Ascending aorta (tissue), 2 donors: Measurements from ENCODE around the gene FGF10. TPM values are rescaled to one million over a fixed set of nuclear protein-coding genes. Genes with fewer than 3 reads are reported as not detected.

ENCODE experiments used
- DNase-seq, 2 donors: peaks; one replicate each; pipeline ENCODE4 v3.0.0-alpha.2; 2019; ENCODE audit warnings: low spot score in 2 of 2
- H3K27ac ChIP-seq, 2 donors: fragments of 200-600 bp; sonication (generic); one replicate each; pipeline ENCODE4 v1.5.1; 2016 to 2017; ENCODE audit warnings: mild to moderate bottlenecking in 1 of 2
- H3K27me3 ChIP-seq: fragments of 200-600 bp; sonication (generic); one replicate; pipeline ENCODE4 v1.5.1; 2017
- H3K36me3 ChIP-seq, 2 donors: fragments of 200-600 bp; sonication (generic); one replicate each; pipeline ENCODE4 v1.5.1; 2016
- H3K4me1 ChIP-seq, 2 donors: fragments of 200-600 bp; sonication (generic); one replicate each; pipeline ENCODE4 v1.5.1; 2016 to 2017; ENCODE audit warnings: mild to moderate bottlenecking in 1 of 2
- H3K4me3 ChIP-seq, 2 donors: fragments of 200-600 bp; sonication (generic); one replicate each; pipeline ENCODE4 v1.5.1; 2016 to 2017; ENCODE audit warnings: mild to moderate bottlenecking in 1 of 2
- H3K9me3 ChIP-seq, 2 donors: fragments of 200-600 bp; sonication (generic); one replicate each; pipeline ENCODE4 v1.5.1; 2016
- CTCF ChIP-seq, 3 experiments: fragments of 200-600 bp in 2 of 3; fragments of 450-650 bp in 1 of 3; sonication (generic) in 2 of 3; IDR thresholded peaks; one replicate each; pipeline ENCODE4 v1.5.1; 2016 to 2019; ENCODE audit warnings: antibody characterized with exemption in 3 of 3, mild to moderate bottlenecking in 1 of 3, moderate library complexity in 1 of 3
- intact Hi-C: fragments of 100-400 bp; cut with DNase I; formaldehyde crosslinking; loops from one replicate; pipeline ENCODE4 v1.15.1; 2023
- total RNA-seq: library from RNA; depleted of rRNA; stranded (reverse); fragments of >200 nt; gene quantifications from one replicate; pipeline ENCODE4 v1.1.0, GENCODE V29; 2016

Gene FGF10
- total RNA-seq, result 7.5 TPM

GRCh38 chr5:44389090-44389822 is at the start of gene FGF10:
FGF10 (minus strand) TSS chr5:44389420; CDS start chr5:44388682, 738 bp downstream.
- Histone ChIP-seq H3K4me3 (peak within 1 kb of the TSS; percentile 54 to 69), H3K27ac (peak within 1 kb of the TSS in 1 of 2 donors; percentile 2), H3K4me1 (no peaks in the 10 kb centered on the region), H3K27me3 (no peaks in the 10 kb centered on the region), H3K9me3 (no peaks in the 10 kb centered on the region), H3K36me3 (no peaks in the 10 kb centered on the region)
- intact Hi-C loops, result no loop called here
- TF ChIP-seq CTCF (IDR thresholded peaks at IDR 0.05), result no peak
- DNase-seq, result peak in 1 of 2 donors; percentile 60

- H3K9me3 ChIP-seq, result no peaks in the 10 kb centered on the region
- no peaks in the 10 kb centered on the region for H3K36me3 ChIP-seq
- no peak for TF ChIP-seq CTCF (IDR thresholded peaks at IDR 0.05)
- H3K4me1 ChIP-seq, result no peaks in the 10 kb centered on the region
- DNase-seq, result no peak
- intact Hi-C loops, result no loop called here
- H3K27ac ChIP-seq, result no peak overlapping the region
- H3K27me3 ChIP-seq, result no peaks in the 10 kb centered on the region
- H3K4me3 ChIP-seq, result no peak overlapping the region
These were observed 37.7 kb upstream of the FGF10 start for GRCh38 chr5:44426944-44427343.

- no peak for DNase-seq
- Histone ChIP-seq H3K27ac (no peak overlapping the region), H3K27me3 (no peaks in the 10 kb centered on the region), H3K36me3 (no peaks in the 10 kb centered on the region), H3K4me3 (no peak overlapping the region), H3K9me3 (no peaks in the 10 kb centered on the region), H3K4me1 (no peaks in the 10 kb centered on the region)
- TF ChIP-seq CTCF (IDR thresholded peaks at IDR 0.05), result no peak
- intact Hi-C loops, result no loop called here
These were observed 23.1 kb upstream of the FGF10 start for GRCh38 chr5:44412286-44412685.

GRCh38 chr5:44402084-44402483 is 12.9 kb upstream of the FGF10 start:
- no peak overlapping the region for H3K27ac ChIP-seq
- H3K27me3 ChIP-seq, result no peaks in the 10 kb centered on the region
- no peak overlapping the region for H3K4me3 ChIP-seq
- intact Hi-C loops, result no loop called here
- no peaks in the 10 kb centered on the region for H3K9me3 ChIP-seq
- no peak for DNase-seq
- no peaks in the 10 kb centered on the region for H3K4me1 ChIP-seq
- H3K36me3 ChIP-seq, result no peaks in the 10 kb centered on the region
- no peak for TF ChIP-seq CTCF (IDR thresholded peaks at IDR 0.05)

- H3K4me1 ChIP-seq, result no peaks in the 10 kb centered on the region
- H3K36me3 ChIP-seq, result no peaks in the 10 kb centered on the region
- H3K27ac ChIP-seq, result no peak overlapping the region
- TF ChIP-seq CTCF (IDR thresholded peaks at IDR 0.05), result no peak
- no peaks in the 10 kb centered on the region for H3K27me3 ChIP-seq
- no peak for DNase-seq
- H3K4me3 ChIP-seq, result no peak overlapping the region
- intact Hi-C loops, result no loop called here
- no peaks in the 10 kb centered on the region for H3K9me3 ChIP-seq
These were observed 12.4 kb upstream of the FGF10 start for GRCh38 chr5:44401611-44402010.
